Activated CD4-positive, alpha-beta memory T cell treated with anti-CD3 and anti-CD28 coated beads, Interleukin-2, amount 10 ng/mL, durations not matched to agents 7 days and 5 days (primary cell): ENCODE data around the gene ACTR10. TPM values are rescaled to one million over a fixed set of nuclear protein-coding genes. Genes with fewer than 3 reads are reported as not detected.
"Not testable (repeated sequence)": the region's sequence is repeated elsewhere in the genome, so short reads cannot be mapped to it uniquely, and the experiment has no call there.

Source experiments
- CTCF ChIA-PET: fragments of 350-600 bp; sonication (Branson Sonifier 250); formaldehyde crosslinking; loops from one replicate; lab custom pipeline; 2021; ENCODE audit warnings: antibody characterized with exemption, inconsistent platforms; lab: Charles Lee
- POLR2A ChIA-PET: fragments of 350-600 bp; sonication (Branson Sonifier 250); formaldehyde crosslinking; loops from one replicate; lab custom pipeline; 2021; ENCODE audit warnings: antibody characterized with exemption; lab: Charles Lee
- DNase-seq: peaks from one replicate; pipeline ENCODE4 v3.0.0-alpha.2; 2020
- H3K27ac Mint-ChIP-seq: one replicate; pipeline ENCODE4 v1.8.0; 2021; ENCODE audit warnings: mild to moderate bottlenecking, mixed read lengths
- H3K27me3 Mint-ChIP-seq: one replicate; pipeline ENCODE4 v1.8.0; 2021; ENCODE audit warnings: mixed read lengths
- H3K36me3 Mint-ChIP-seq: one replicate; pipeline ENCODE4 v1.8.0; 2021; ENCODE audit warnings: low read depth, mixed read lengths
- H3K4me1 Mint-ChIP-seq: one replicate; pipeline ENCODE4 v1.8.0; 2021; ENCODE audit warnings: mixed read lengths
- H3K4me3 Mint-ChIP-seq: one replicate; pipeline ENCODE4 v1.8.0; 2021; ENCODE audit warnings: mild to moderate bottlenecking, mixed read lengths
- H3K9me3 Mint-ChIP-seq: one replicate; pipeline ENCODE4 v1.8.0; 2021; ENCODE audit warnings: mixed read lengths
- total RNA-seq, 2 experiments: library from RNA; stranded (reverse); gene quantifications; one replicate each; pipeline ENCODE4 v1.2.3, GENCODE V29; 2021

The ACTR10 gene
- total RNA-seq, 2 experiments from 2014 or later = 42.3 to 49.2 TPM

DNA sequence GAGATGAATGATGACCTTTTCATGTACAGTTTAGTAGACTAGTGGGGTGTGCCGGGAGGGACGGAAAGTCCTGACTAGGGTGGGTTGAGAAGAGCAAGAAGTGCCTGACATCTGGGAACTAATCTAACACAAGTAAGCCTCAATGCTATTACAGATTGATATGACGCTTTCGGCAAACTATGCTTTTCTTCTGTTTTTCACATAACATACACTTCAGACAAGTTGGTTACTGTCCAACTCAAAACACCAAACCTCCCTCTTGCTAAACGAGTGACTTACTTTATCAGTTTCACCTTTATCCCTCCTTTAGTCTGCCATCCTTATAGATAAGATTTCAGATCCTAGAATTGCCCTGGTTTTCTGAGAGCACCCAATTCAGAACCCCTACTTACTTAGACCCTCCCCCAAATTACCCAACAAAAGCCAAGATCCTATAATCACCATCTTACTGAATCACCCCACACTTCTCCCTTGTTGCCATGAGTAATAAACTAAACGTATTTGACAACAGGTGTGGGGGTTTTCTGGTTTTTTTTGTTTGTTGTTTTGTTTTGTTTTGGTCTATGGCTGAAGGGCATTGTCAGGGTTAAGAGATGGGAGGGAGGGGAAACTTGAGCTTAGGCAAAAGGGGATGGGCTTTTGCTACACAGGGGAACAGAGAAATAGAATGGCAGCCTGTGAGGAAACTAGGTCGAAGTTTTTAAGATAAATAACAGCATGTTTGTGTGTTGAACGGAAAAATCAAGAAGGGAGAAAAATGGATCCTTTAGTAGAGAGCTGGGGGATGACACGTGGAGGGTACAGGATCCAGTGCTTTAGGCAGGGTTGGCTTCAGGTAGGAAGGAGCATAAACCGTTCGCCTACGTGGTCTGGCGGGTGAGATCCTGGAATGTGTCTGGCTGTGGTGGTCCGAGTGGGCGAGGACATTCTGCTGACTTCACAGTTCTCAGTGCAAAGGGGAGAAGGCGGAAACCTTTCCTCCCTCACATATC lies 38.6 kb downstream of the ACTR10 start:
- Mint-ChIP-seq H3K4me1 (peaks cover 23% of the 10 kb centered on the region), H3K27ac (no peak overlapping the region), H3K4me3 (no peak overlapping the region), H3K27me3 (no peaks in the 10 kb centered on the region), H3K9me3 (no peaks in the 10 kb centered on the region), H3K36me3 (peaks cover 7% of the 10 kb centered on the region)
- CTCF ChIA-PET = no interaction called here
- no peak for DNase-seq
- POLR2A ChIA-PET = interaction anchor here (1.0 kb wide), 1 partner anchor 38 kb away, joined by 3 read pairs; no protein-coding TSS in a partner anchor

DNA sequence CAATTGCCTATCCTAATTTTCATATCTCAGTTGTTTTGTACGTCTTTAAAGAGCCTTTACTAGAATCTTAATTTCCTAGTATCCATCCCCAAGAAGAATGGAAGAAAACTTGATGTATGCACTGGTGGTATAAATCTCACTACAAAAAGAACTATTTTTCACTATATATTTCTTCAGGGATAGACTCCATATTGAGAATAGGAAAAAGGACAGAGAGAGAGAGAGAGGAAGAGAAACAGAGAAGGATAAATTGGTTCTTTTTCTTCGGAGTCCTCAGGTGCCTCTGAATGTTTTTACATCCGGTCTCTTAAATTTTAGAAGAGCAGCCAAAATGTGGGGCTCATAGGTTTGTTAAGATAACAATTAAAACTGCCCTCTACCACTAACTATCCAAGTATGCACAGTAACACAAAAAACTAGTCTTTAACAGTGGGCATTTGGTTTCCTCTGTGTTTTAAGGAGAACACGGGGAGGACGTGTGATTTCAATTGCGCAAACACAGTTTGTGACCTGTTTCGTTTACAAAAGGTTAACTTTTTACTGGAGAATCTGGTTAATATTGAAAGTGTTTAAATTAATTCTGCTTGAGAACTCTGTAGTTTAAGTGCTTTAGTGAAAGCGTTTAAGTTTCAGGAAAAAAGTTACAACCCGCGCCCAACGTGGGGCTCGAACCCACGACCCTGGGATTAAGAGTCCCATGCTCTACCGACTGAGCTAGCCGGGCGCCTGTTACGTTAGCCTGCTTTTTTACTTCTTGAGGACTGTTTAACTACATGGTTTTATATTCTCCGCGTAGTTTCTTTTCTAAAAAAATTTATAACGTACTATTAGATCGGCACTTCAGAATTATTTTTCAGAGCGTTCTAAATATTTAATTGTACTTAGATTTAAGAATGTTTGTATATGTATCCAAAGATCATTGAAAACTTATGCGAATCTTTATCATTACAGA lies 39.6 kb downstream of the ACTR10 start:
- ChIA-PET CTCF (no interaction called here), POLR2A (interaction anchor here (1.0 to 1.2 kb wide), 2 partner anchors 39 to 58 kb away, joined by 3 to 7 read pairs; partner anchors contain the start of gene ARID4A)
- peak; percentile 82 for DNase-seq
- Mint-ChIP-seq H3K36me3 (peaks cover 5% of the 10 kb centered on the region), H3K9me3 (no peaks in the 10 kb centered on the region), H3K27ac (no peak overlapping the region), H3K4me3 (no peak overlapping the region), H3K4me1 (peaks cover 28% of the 10 kb centered on the region), H3K27me3 (no peaks in the 10 kb centered on the region)

DNA sequence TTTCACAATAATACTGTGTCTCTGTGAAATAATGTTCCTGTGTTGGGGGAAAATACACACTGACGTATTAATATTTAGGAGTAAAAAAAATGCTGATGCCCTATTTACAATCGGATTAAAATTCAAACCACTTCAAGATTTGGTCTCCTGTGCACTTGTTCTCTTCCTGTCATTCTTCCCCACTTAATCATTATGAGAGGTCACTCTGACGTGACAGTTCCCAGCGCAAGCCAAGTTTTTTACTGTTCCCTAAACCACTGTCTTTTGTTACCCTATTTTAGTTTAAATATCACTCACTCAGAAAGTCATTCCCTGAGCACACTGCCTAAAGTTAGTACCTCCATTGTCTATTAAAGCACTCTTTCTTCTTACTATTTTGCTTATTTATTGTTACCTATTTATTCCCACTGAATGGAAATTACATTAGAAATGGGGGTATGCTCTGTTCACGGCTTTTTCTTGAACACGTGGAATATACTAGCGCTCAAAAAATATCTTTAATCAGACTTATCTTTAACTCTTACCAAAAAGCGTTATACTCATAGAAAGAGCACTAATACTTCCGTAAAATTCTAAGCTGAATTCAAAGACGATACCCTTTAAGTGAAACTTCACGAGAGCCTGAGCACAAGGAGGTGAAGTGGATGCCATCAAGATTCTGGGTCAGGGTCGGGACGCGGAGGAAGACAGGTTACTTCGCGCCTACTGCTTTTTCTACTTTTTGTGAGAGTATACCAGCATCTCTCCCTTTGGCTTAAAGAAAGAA lies 44.0 kb downstream of the ACTR10 start:
- H3K27me3 Mint-ChIP-seq = no peaks in the 10 kb centered on the region
- DNase-seq = no peak
- H3K27ac Mint-ChIP-seq = peak overlapping the region; percentile 77
- peak overlapping the region; percentile 88 for H3K4me3 Mint-ChIP-seq
- ChIA-PET CTCF (interaction anchor here (1.0 to 1.8 kb wide), 2 partner anchors 54 to 183 kb away, joined by 3 to 6 read pairs; partner anchors contain the start of genes ARID4A, KIAA0586 and TIMM9), POLR2A (interaction anchor here (0.6 to 5.6 kb wide), 22 partner anchors 8 to 854 kb away, joined by 3 to 105 read pairs (median 4); partner anchors contain the start of genes ACTR10, ARID4A, KIAA0586 and NAA30)
- no peaks in the 10 kb centered on the region for H3K9me3 Mint-ChIP-seq
- peaks cover 47% of the 10 kb centered on the region for H3K4me1 Mint-ChIP-seq
- peaks cover 24% of the 10 kb centered on the region for H3K36me3 Mint-ChIP-seq

DNA sequence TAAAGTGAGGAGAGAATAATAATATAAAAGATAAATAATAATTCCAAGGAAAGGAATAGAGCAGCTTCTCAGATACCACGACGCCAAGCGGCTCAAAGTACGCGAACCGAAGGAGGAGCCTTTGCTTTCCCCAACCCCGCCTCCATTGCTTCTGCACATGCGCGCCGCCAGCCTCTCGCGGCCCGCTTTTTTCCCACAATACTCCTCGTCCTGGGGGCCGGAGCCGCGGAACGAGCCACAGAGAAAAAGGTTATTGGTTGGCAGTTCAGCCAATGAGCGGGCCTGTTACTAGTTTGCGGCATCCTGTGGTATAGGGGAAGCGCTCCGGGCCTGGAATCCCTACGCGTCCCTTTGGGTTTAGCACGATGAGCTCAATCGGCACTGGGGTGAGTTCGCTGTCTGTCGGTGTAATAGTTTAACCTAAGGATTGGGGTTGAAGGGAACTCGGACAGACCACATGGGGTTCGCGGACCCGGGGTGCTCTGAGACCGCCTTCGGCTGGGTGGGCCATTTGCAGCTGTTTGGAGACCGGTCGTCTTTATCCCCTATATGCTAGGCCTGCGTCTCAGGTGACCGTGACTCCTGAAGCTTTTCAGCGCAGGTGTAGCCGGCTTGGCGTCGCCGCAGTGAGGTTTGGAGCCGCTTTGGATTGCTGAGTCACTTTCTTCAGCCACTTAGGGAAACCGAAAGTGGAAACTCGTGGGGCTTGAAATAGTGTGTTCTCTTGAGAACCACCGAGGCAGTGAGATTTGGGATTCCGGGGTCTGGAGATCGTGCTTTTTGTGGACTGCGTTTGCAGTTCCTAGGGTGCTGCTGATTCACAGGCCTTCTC lies 44.8 kb downstream of the ACTR10 start, which contains the start of gene PSMA3:
Gene PSMA3 (plus strand): TSS at position 288 of the 832 bp plus-strand sequence. CDS start 78 bp downstream, at position 366.
- H3K27ac Mint-ChIP-seq = peak within 1 kb of the TSS; percentile 96
- POLR2A ChIA-PET = interaction anchor here (0.6 to 5.6 kb wide), 24 partner anchors 8 to 855 kb away, joined by 3 to 105 read pairs (median 4); partner anchors contain the start of genes ACTR10, ARID4A, KIAA0586 and NAA30
- peak; percentile 98 for DNase-seq
- H3K36me3 Mint-ChIP-seq = peaks cover 24% of the 10 kb centered on the region
- peaks cover 49% of the 10 kb centered on the region for H3K4me1 Mint-ChIP-seq
- no peaks in the 10 kb centered on the region for H3K27me3 Mint-ChIP-seq
- CTCF ChIA-PET = interaction anchor here (0.6 to 1.8 kb wide), 5 partner anchors 39 to 183 kb away, joined by 3 to 6 read pairs (median 3); partner anchors contain the start of genes ARID4A, KIAA0586 and TIMM9
- H3K4me3 Mint-ChIP-seq = peak within 1 kb of the TSS; percentile 88
- no peaks in the 10 kb centered on the region for H3K9me3 Mint-ChIP-seq

DNA sequence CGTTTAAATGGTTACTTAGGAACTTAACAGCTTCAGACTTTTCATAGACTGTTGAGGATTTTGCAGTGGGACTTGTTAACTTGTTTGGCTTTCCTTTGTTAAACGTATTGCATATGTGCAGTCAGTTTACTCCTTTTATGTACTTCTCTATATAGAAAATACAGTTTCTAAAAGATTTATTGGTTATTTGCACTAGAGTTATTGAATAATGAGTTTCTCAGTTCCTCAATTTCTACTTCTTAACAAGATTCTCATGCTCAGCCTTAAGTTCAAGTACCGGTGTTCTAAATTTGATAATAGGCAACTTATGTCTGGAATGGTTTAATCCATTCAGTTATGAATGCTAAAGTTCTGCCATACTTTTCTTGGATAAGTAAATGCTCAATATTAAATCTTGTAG lies 45.6 kb downstream of the ACTR10 start:
- H3K36me3 Mint-ChIP-seq = peaks cover 29% of the 10 kb centered on the region
- no peaks in the 10 kb centered on the region for H3K9me3 Mint-ChIP-seq
- H3K27me3 Mint-ChIP-seq = no peaks in the 10 kb centered on the region
- H3K27ac Mint-ChIP-seq = peak overlapping the region; percentile 96
- ChIA-PET POLR2A (interaction anchor here (1.1 to 5.6 kb wide), 15 partner anchors 8 to 182 kb away, joined by 3 to 105 read pairs (median 5); partner anchors contain the start of genes ACTR10, ARID4A, KIAA0586 and TIMM9), CTCF (interaction anchor here (0.6 to 1.8 kb wide), 4 partner anchors 40 to 60 kb away, joined by 3 to 6 read pairs (median 4); partner anchors contain the start of gene ARID4A)
- no peak for DNase-seq
- H3K4me1 Mint-ChIP-seq = peaks cover 50% of the 10 kb centered on the region
- peak overlapping the region; percentile 88 for H3K4me3 Mint-ChIP-seq

DNA sequence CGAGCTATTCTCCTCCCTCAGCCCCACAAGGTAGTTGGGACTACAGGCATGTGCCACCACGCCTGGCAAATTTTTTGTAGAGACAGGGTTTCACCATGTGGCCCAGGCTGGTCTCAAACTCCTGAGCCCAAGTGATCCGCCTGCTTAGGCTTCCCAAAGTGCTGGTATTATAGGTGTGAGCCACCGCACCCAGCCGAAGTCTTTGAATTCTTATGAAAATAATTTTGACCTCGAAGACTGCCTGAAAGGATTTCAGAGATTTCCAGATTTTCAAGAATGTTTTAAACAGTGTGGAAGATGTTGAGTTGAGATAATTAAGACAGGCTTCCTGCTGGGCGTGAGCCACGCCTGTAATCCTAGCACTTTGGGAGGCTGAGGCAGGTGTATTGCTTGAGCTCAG lies 49.7 kb downstream of the ACTR10 start:
- DNase-seq = no peak
- Mint-ChIP-seq H3K9me3 (no peaks in the 10 kb centered on the region), H3K4me1 (peaks cover 46% of the 10 kb centered on the region), H3K36me3 (peaks cover 51% of the 10 kb centered on the region), H3K4me3 (no peak overlapping the region), H3K27me3 (no peaks in the 10 kb centered on the region), H3K27ac (peak overlapping the region; percentile 44)
- CTCF ChIA-PET = no interaction called here
- POLR2A ChIA-PET = interaction anchor here (1.7 kb wide), 1 partner anchor 16 kb away, joined by 6 read pairs; no protein-coding TSS in a partner anchor

DNA sequence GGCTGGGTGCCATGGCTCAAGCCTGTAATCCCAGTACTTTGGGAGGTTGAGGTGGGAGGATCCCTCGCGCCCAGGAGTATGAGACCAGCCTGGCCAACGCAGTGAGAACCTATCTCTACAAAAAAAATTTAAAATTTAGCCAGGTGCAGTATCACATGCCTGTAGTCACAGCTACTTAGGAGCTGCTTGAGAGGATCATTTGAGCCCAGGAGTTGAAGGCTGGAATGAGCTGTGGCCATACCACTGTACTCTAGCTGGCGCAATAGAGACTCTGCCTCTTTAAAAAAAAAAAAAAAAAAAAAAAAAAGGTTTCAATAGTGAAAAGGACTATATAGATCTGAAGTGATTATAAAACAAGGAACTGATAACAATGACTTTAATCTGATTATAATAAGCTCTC lies 58.2 kb downstream of the ACTR10 start:
- Mint-ChIP-seq H3K36me3 (peaks cover 49% of the 10 kb centered on the region), H3K27ac (no peak overlapping the region), H3K4me1 (peaks cover 19% of the 10 kb centered on the region), H3K4me3 (no peak overlapping the region), H3K27me3 (no peaks in the 10 kb centered on the region), H3K9me3 (no peaks in the 10 kb centered on the region)
- CTCF ChIA-PET = interaction anchor here (0.6 to 1.9 kb wide), 5 partner anchors 10 to 80 kb away, joined by 3 to 6 read pairs (median 5); no protein-coding TSS in a partner anchor
- DNase-seq = no peak
- POLR2A ChIA-PET = interaction anchor here (0.6 to 4.9 kb wide), 6 partner anchors 9 to 58 kb away, joined by 3 to 21 read pairs (median 4); partner anchors contain the start of genes ACTR10 and PSMA3

DNA sequence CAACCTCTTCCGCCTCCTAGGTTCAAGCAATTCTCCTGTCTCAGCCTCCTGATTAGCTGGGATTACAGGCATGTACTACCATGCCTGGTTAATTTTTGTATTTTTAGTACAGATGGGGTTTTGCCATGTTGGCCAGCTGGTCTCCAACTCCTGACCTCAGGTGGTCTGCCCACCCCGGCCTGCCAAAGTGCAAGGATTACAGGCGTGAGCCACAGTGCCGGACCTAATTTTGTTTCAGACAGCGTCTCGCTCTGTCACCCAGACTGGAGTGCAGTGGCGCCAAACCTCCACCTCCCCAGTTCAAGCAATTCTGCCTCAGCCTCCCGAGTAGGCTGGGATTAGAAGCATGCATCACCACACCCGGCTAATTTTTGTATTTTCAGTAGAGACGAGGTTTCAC lies 62.1 kb downstream of the ACTR10 start:
- DNase-seq, H3K4me3 Mint-ChIP-seq, H3K27me3 Mint-ChIP-seq, H3K4me1 Mint-ChIP-seq, CTCF ChIA-PET, H3K9me3 Mint-ChIP-seq, H3K27ac Mint-ChIP-seq: not testable (repeated sequence)
- POLR2A ChIA-PET = interaction anchor here (1.1 kb wide), 1 partner anchor 9 kb away, joined by 4 read pairs; no protein-coding TSS in a partner anchor
- peaks cover 58% of the 10 kb centered on the region for H3K36me3 Mint-ChIP-seq

DNA sequence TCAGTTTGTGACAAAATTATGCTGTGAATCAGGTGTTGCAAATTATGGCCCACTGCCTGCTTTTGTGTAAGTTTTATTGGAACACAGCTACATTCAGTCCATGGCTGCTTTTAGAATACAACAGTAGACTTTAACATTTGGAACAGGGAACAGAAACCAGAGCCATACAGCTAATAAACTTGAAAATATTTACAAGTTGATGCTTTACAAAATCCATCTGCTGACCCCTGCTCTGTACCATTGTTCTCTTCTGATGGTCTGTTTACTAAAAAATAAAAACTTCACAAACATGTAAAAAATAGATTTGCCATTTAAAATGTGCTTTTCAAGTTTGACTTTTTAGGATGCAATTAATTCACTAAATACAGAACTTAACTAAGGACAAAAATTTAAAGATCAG lies 65.5 kb downstream of the ACTR10 start:
- POLR2A ChIA-PET = interaction anchor here (1.0 to 3.2 kb wide), 9 partner anchors 10 to 162 kb away, joined by 3 to 23 read pairs (median 6); partner anchors contain the start of genes ARID4A, KIAA0586, PSMA3 and TIMM9
- H3K27me3 Mint-ChIP-seq = no peaks in the 10 kb centered on the region
- H3K9me3 Mint-ChIP-seq = no peaks in the 10 kb centered on the region
- H3K36me3 Mint-ChIP-seq = peaks cover 59% of the 10 kb centered on the region
- no peak overlapping the region for H3K27ac Mint-ChIP-seq
- H3K4me1 Mint-ChIP-seq = peaks cover 5% of the 10 kb centered on the region
- CTCF ChIA-PET = no interaction called here
- DNase-seq = no peak
- H3K4me3 Mint-ChIP-seq = no peak overlapping the region

DNA sequence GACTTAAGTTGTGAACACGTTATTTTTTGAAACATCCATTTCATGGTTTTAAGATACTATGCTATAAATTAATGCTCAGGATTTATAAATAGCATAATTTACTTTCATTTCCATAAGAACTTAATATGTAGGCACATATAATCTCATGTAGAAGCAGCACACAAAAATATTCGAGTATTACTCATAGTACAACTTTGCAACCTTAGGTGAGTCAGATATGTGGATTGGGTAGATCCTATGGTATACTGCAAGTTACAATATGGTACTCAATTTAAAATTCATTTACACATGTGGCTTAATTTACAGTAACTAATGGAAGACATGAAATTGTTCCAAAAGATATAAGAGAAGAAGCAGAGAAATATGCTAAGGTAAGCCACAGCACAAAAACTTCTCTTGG lies 70.7 kb downstream of the ACTR10 start:
- Mint-ChIP-seq H3K9me3 (no peaks in the 10 kb centered on the region), H3K27me3 (no peaks in the 10 kb centered on the region), H3K27ac (peak overlapping the region; percentile 14), H3K4me3 (no peak overlapping the region), H3K36me3 (peaks cover 78% of the 10 kb centered on the region), H3K4me1 (peaks cover 24% of the 10 kb centered on the region)
- DNase-seq = no peak
- CTCF ChIA-PET = no interaction called here
- POLR2A ChIA-PET = interaction anchor here (1.0 kb wide), 1 partner anchor 24 kb away, joined by 3 read pairs; no protein-coding TSS in a partner anchor
